Activated CD4-positive, alpha-beta T cell treated with anti-CD3 and anti-CD28 coated beads, Interleukin-2, amount 10 ng/mL, durations not matched to agents 24 days and 14 days (primary cell): ENCODE results near the gene ETS1. TPM values are rescaled to one million over a fixed set of nuclear protein-coding genes. Genes with fewer than 3 reads are reported as not detected.
A peak's percentile ranks its signal among the peaks of the same experiment; 100 is the strongest.
"Not testable (repeated sequence)": the region's sequence is repeated elsewhere in the genome, so short reads cannot be mapped to it uniquely, and the experiment has no call there.

ENCODE experiments used
- DNase-seq: peaks from one replicate; pipeline ENCODE4 v3.0.0; 2022
- H3K27ac Mint-ChIP-seq: one replicate; pipeline ENCODE4 v1.8.0; 2022; ENCODE audit warnings: mild to moderate bottlenecking, mixed read lengths
- H3K27me3 Mint-ChIP-seq: one replicate; pipeline ENCODE4 v1.8.0; 2022; ENCODE audit warnings: mixed read lengths
- H3K36me3 Mint-ChIP-seq: one replicate; pipeline ENCODE4 v1.8.0; 2022; ENCODE audit warnings: low read depth, mild to moderate bottlenecking, mixed read lengths
- H3K4me1 Mint-ChIP-seq: one replicate; pipeline ENCODE4 v1.8.0; 2021; ENCODE audit warnings: mixed read lengths
- H3K4me3 Mint-ChIP-seq: one replicate; pipeline ENCODE4 v1.8.0; 2022; ENCODE audit warnings: mild to moderate bottlenecking, moderate library complexity, mixed read lengths
- H3K9me3 Mint-ChIP-seq: one replicate; pipeline ENCODE4 v1.8.0; 2021; ENCODE audit warnings: mixed read lengths
- intact Hi-C: fragments of 100-400 bp; cut with micrococcal nuclease; formaldehyde crosslinking; loops from one replicate; pipeline ENCODE4 v1.15.1; 2023
- total RNA-seq: library from RNA; stranded (reverse); gene quantifications from 2 replicates; pipeline ENCODE4 v1.2.3, GENCODE V29; 2022

Gene ETS1
- total RNA-seq, 1 donor from 2014 or later: 454 TPM

DNA sequence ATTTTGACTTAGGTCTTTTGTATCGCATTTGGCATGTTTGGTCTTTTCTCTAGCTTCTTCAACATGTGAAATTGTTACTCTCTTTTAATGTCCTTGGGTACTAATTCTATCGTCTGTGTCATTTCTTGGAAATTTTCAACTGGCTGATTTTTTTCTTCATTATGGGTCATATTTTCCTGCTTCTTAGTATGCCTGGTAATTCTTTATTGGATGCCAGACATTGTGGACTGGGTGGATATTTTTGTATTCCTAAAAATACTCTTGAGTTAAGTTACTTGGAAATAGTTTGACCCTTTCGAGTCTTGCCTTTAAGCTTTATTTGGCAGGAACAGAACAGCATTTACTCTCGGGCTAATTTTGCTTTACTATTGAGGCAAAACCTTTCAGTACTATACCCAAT lies 140.1 kb downstream of the ETS1 start:
- intact Hi-C loops: no loop called here
- no peak overlapping the region for H3K27ac Mint-ChIP-seq

DNA sequence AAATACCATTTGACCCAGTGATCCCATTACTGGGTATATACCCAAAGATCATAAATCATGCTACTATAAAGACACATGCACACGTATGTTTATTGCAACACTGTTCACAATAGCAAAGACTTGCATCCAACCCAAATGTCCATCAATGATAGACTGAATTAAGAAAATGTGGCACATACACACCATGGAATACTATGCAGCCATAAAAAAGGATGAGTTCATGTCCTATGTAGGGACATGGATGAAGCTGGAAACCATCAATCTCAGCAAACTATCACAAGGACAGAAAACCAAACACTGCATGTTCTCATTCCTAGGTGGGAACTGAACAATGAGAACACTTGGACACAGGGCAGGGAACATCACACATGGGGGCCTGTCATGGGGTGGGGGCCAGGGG lies 141.4 kb downstream of the ETS1 start:
- peaks cover 20% of the 10 kb centered on the region for H3K4me1 Mint-ChIP-seq
- intact Hi-C loops, DNase-seq, H3K27me3 Mint-ChIP-seq, H3K4me3 Mint-ChIP-seq, H3K9me3 Mint-ChIP-seq: not testable (repeated sequence)
- H3K36me3 Mint-ChIP-seq: peaks cover 11% of the 10 kb centered on the region
- peak overlapping the region; percentile 18 for H3K27ac Mint-ChIP-seq

More for the DNA sequence above, 140.1 kb downstream of the ETS1 start:
- peaks cover 20% of the 10 kb centered on the region for H3K4me1 Mint-ChIP-seq
- no peak for DNase-seq
- no peaks in the 10 kb centered on the region for H3K27me3 Mint-ChIP-seq
- H3K36me3 Mint-ChIP-seq: peaks cover 15% of the 10 kb centered on the region
- H3K9me3 Mint-ChIP-seq: peaks cover 4% of the 10 kb centered on the region
- no peak overlapping the region for H3K4me3 Mint-ChIP-seq

- H3K27ac Mint-ChIP-seq: no peak overlapping the region
- H3K4me3 Mint-ChIP-seq: no peak overlapping the region
- intact Hi-C loops: no loop called here
- no peaks in the 10 kb centered on the region for H3K9me3 Mint-ChIP-seq
- H3K27me3 Mint-ChIP-seq: no peaks in the 10 kb centered on the region
- DNase-seq: peak; percentile 44
- H3K4me1 Mint-ChIP-seq: peaks cover 11% of the 10 kb centered on the region
- H3K36me3 Mint-ChIP-seq: peaks cover 3% of the 10 kb centered on the region
These were observed 150.2 kb downstream of the ETS1 start for GRCh38 chr11:128437136-128437535.

DNA sequence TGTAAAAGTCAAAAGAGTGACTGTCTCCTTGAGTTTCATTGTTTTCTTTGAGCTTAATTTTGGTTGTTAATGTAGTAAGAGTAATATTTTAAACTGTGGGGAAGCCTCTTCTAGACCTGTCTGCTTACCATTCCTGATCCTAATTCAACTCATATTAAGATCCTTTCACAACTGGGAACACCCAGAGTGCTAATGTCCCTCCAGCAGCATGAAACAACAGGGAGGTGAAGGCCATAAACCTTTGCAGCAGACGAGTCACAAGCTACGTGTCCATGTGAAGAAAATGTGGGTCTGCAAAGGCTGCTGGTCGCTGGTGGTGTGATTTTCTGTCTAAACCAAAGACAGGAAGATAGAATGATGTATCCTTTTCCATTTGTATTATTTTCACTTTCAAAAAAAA lies 152.5 kb downstream of the ETS1 start:
- Mint-ChIP-seq H3K4me3 (no peak overlapping the region), H3K27me3 (no peaks in the 10 kb centered on the region), H3K27ac (no peak overlapping the region), H3K9me3 (no peaks in the 10 kb centered on the region), H3K4me1 (peaks cover 8% of the 10 kb centered on the region), H3K36me3 (no peaks in the 10 kb centered on the region)
- intact Hi-C loops: no loop called here
- no peak for DNase-seq

GRCh38 chr11:128434411-128434810 lies 152.9 kb downstream of the ETS1 start:
- Mint-ChIP-seq H3K9me3 (no peaks in the 10 kb centered on the region), H3K27me3 (no peaks in the 10 kb centered on the region), H3K36me3 (no peaks in the 10 kb centered on the region), H3K4me1 (peaks cover 10% of the 10 kb centered on the region), H3K4me3 (no peak overlapping the region), H3K27ac (no peak overlapping the region)
- intact Hi-C loops: no loop called here
- DNase-seq: no peak

GRCh38 chr11:128432926-128433325 lies 154.4 kb downstream of the ETS1 start:
- Mint-ChIP-seq H3K36me3 (peaks cover 1% of the 10 kb centered on the region), H3K27me3 (no peaks in the 10 kb centered on the region), H3K9me3 (peaks cover 8% of the 10 kb centered on the region), H3K27ac (no peak overlapping the region), H3K4me1 (peaks cover 19% of the 10 kb centered on the region), H3K4me3 (no peak overlapping the region)
- intact Hi-C loops: no loop called here
- DNase-seq: no peak

GRCh38 chr11:128431931-128432330 lies 155.4 kb downstream of the ETS1 start:
- peaks cover 11% of the 10 kb centered on the region for H3K9me3 Mint-ChIP-seq
- no peak overlapping the region for H3K27ac Mint-ChIP-seq
- no peaks in the 10 kb centered on the region for H3K27me3 Mint-ChIP-seq
- H3K36me3 Mint-ChIP-seq: peaks cover 1% of the 10 kb centered on the region
- no peak for DNase-seq
- no peak overlapping the region for H3K4me3 Mint-ChIP-seq
- intact Hi-C loops: no loop called here
- H3K4me1 Mint-ChIP-seq: peaks cover 17% of the 10 kb centered on the region

DNA sequence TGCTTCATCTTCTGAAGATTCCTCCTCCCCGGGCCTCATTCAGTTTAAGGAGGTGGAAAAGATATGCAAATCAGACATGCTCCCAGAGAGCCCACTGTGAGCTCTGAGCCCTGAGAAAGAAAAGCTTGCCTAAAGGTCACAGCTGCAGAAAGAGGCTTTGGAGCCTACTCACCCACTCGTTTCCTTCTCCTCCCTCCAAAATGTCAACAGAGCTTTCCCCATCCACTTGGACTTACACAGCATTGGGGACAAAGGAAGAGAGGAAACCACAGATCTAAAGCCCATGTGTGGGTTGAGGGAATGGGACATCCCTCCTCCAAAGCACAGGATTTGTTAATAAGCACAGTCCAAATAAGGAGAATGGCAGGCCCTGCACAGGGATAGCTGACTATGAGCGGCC lies 158.4 kb downstream of the ETS1 start:
- Mint-ChIP-seq H3K4me3 (no peak overlapping the region), H3K27ac (no peak overlapping the region), H3K36me3 (peaks cover 1% of the 10 kb centered on the region), H3K9me3 (peaks cover 14% of the 10 kb centered on the region), H3K4me1 (peaks cover 13% of the 10 kb centered on the region), H3K27me3 (no peaks in the 10 kb centered on the region)
- intact Hi-C loops: no loop called here
- DNase-seq: no peak

DNA sequence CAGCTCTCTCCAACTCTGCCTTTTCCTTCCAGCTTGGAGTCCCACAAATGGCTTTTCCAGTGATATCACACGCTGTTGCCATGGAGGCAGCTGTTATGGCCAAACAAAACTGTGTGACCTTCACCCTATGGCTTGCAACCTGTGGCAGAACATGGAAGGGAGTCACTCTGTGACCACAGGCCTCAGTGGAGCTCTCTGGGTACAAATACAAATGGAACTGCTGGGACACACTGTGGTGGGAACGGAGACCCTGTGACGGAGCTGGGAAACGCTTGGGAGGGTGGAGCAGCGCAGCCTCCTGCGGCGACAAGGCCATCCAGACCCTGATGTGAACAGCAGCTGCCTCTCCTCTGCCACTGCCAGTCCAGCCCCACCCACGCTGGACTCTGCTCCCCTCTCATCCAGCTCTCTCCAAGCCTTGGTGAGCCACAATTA lies 162.5 kb downstream of the ETS1 start:
- no peak overlapping the region for H3K4me3 Mint-ChIP-seq
- intact Hi-C loops: loop anchor here (5.0 kb wide), 1 partner anchor 48 kb away; no protein-coding TSS in a partner anchor
- H3K27ac Mint-ChIP-seq: no peak overlapping the region
- H3K9me3 Mint-ChIP-seq: peaks cover 14% of the 10 kb centered on the region
- H3K4me1 Mint-ChIP-seq: peaks cover 35% of the 10 kb centered on the region
- H3K27me3 Mint-ChIP-seq: no peaks in the 10 kb centered on the region
- DNase-seq: peak; percentile 57
- H3K36me3 Mint-ChIP-seq: peaks cover 1% of the 10 kb centered on the region

GRCh38 chr11:128424271-128424711 lies 163.1 kb downstream of the ETS1 start:
- Mint-ChIP-seq H3K9me3 (peaks cover 14% of the 10 kb centered on the region), H3K4me1 (peaks cover 32% of the 10 kb centered on the region), H3K27me3 (no peaks in the 10 kb centered on the region), H3K36me3 (peaks cover 1% of the 10 kb centered on the region), H3K4me3 (no peak overlapping the region), H3K27ac (peak overlapping the region; percentile 11)
- intact Hi-C loops: loop anchor here (5.0 kb wide), 1 partner anchor 47 kb away; no protein-coding TSS in a partner anchor
- peak; percentile 52 for DNase-seq

DNA sequence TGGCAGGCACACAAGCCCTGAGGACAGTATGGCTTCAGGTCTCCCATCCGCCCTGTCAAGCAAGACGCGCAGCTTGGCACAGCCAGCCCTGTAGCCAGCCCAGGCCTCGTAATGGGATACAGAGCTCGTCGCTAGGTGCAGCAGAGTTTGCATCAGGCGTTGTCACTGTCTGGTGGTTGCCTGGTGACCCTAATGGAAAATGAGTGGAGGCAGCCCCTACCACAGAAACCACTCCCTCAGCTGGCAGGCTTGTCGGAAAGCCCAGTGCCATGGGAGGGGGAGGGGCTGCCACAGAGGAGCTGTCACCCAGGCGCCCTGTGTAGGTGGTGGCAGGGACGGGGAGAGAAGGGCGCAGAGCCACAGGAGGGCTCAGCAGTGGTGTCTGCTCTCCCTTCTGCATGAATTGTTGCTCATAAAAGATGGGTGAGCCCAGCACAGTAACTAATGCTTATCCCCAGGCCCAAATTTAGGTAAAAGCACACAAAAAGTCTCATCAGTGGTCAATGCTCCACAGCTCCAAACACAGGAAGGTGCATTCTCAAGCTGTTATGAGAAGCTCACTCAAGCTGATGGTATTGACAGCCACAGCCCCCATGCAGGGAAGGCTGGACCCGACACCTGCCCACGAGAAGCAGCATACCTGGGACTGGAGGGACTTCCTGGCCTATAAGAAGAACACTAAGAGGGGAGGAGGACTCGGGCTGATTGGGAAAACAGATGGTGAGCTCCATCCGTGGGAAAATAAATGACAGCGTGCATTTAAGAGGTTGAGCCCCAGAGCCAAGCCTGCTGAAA lies 164.6 kb downstream of the ETS1 start:
- no peaks in the 10 kb centered on the region for H3K27me3 Mint-ChIP-seq
- H3K36me3 Mint-ChIP-seq: no peaks in the 10 kb centered on the region
- H3K4me3 Mint-ChIP-seq: peak overlapping the region; percentile 65
- peak overlapping the region; percentile 96 for H3K27ac Mint-ChIP-seq
- intact Hi-C loops: loop anchor here (1.0 to 5.0 kb wide), 5 partner anchors 45 to 132 kb away; no protein-coding TSS in a partner anchor
- peaks cover 24% of the 10 kb centered on the region for H3K4me1 Mint-ChIP-seq
- peaks cover 6% of the 10 kb centered on the region for H3K9me3 Mint-ChIP-seq
- DNase-seq: peak; percentile 89

GRCh38 chr11:128421577-128422330 lies 165.6 kb downstream of the ETS1 start:
- peaks cover 28% of the 10 kb centered on the region for H3K4me1 Mint-ChIP-seq
- no peak overlapping the region for H3K4me3 Mint-ChIP-seq
- H3K36me3 Mint-ChIP-seq: no peaks in the 10 kb centered on the region
- H3K27me3 Mint-ChIP-seq: no peaks in the 10 kb centered on the region
- intact Hi-C loops: loop anchor here (1.0 to 5.0 kb wide), 5 partner anchors 44 to 131 kb away; no protein-coding TSS in a partner anchor
- no peak for DNase-seq
- H3K27ac Mint-ChIP-seq: peak overlapping the region; percentile 96
- peaks cover 1% of the 10 kb centered on the region for H3K9me3 Mint-ChIP-seq

DNA sequence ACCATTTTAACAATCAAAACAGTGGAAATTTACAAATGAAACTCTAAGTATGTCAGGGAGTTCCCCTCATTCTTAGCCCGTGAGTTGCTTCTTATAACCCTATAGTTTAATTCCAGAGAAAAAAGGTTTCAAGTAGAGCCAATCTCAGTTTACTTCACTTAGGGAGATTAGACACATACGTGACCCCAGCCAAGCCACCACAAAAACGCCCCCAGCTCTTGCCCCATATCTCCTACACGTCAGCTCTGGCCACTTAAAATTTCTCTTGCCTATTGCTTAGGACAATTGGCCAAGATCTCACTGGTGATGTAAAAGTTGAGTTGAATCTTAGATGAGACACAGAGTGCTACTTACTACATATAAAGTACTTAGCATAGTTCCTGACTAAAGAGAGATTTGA lies 166.4 kb downstream of the ETS1 start:
- H3K27me3 Mint-ChIP-seq: no peaks in the 10 kb centered on the region
- H3K9me3 Mint-ChIP-seq: no peaks in the 10 kb centered on the region
- peaks cover 28% of the 10 kb centered on the region for H3K4me1 Mint-ChIP-seq
- H3K27ac Mint-ChIP-seq: peak overlapping the region; percentile 20
- H3K4me3 Mint-ChIP-seq: no peak overlapping the region
- no peaks in the 10 kb centered on the region for H3K36me3 Mint-ChIP-seq
- DNase-seq: no peak
- intact Hi-C loops: loop anchor here (5.0 kb wide), 1 partner anchor 44 kb away; no protein-coding TSS in a partner anchor

DNA sequence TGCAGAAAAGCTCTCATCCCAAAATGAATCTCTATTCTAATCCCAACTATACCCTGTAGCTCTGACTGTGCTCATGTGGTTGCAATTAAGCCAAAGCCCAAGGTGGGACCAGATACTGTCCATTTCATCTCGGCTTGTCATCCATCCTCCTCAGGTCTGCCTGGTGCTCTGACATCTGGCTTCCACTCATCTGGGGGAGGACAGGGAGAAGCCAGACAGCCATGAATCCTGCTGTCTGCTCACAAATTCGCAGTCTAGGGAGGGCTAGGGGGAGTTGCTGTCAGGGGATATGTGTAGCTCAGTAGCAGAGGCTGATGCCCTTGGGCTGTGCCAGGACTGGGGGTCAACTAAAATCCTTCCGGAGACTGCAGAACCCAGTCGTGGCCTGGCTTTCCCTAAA lies 167.1 kb downstream of the ETS1 start:
- Mint-ChIP-seq H3K4me1 (peaks cover 32% of the 10 kb centered on the region), H3K4me3 (no peak overlapping the region), H3K27ac (no peak overlapping the region), H3K27me3 (no peaks in the 10 kb centered on the region), H3K36me3 (no peaks in the 10 kb centered on the region), H3K9me3 (no peaks in the 10 kb centered on the region)
- intact Hi-C loops: loop anchor here (5.0 kb wide), 1 partner anchor 43 kb away; no protein-coding TSS in a partner anchor
- no peak for DNase-seq
